A673 (cell line): ENCODE data around the gene C5orf58.
"Not testable (repeated sequence)": the region's sequence is repeated elsewhere in the genome, so short reads cannot be mapped to it uniquely, and the experiment has no call there.

Experiments used
- EZH2 ChIP-seq: fragments of 200-600 bp; sonication (generic); IDR thresholded peaks from 2 replicates; pipeline ENCODE4 v1.6.1; 2017; ENCODE audit warnings: borderline replicate concordance, low read depth, mild to moderate bottlenecking, mixed read lengths, antibody characterized with exemption, low read length; ENCODE audit not compliant: poor library complexity, severe bottlenecking
- TF ChIP-seq, protein P1 (sequence below): fragments of 300-800, 200-600 bp; sonication (generic); conservative IDR thresholded peaks from 2 replicates; pipeline ENCODE4 v1.5.1; 2017; ENCODE audit warnings: low read depth, mild to moderate bottlenecking, antibody characterized with exemption, low read length, moderate library complexity, mixed read lengths

DNA sequence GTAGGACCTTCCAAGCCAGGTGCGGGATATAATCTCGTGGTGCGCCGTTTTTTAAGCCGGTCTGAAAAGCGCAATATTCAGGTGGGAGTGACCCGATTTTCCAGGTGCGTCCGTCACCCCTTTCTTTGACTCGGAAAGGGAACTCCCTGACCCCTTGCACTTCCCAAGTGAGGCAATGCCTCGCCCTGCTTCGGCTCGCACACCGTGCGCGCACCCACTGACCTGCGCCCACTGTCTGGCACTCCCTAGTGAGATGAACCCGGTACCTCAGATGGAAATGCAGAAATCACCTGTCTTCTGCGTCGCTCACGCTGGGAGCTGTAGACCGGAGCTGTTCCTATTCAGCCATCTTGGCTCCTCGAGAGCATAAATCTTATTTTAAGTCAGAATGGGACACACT, 12.7 kb downstream of the C5orf58 start:
- TF ChIP-seq, protein P1, sequence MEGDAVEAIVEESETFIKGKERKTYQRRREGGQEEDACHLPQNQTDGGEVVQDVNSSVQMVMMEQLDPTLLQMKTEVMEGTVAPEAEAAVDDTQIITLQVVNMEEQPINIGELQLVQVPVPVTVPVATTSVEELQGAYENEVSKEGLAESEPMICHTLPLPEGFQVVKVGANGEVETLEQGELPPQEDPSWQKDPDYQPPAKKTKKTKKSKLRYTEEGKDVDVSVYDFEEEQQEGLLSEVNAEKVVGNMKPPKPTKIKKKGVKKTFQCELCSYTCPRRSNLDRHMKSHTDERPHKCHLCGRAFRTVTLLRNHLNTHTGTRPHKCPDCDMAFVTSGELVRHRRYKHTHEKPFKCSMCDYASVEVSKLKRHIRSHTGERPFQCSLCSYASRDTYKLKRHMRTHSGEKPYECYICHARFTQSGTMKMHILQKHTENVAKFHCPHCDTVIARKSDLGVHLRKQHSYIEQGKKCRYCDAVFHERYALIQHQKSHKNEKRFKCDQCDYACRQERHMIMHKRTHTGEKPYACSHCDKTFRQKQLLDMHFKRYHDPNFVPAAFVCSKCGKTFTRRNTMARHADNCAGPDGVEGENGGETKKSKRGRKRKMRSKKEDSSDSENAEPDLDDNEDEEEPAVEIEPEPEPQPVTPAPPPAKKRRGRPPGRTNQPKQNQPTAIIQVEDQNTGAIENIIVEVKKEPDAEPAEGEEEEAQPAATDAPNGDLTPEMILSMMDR = not testable (repeated sequence)
- TF ChIP-seq EZH2 = not testable (repeated sequence)
